Measurements from ENCODE around the gene C1QTNF5. TPM values are rescaled to one million over a fixed set of nuclear protein-coding genes. Genes with fewer than 3 reads are reported as not detected.

The C1QTNF5 gene
- polyA plus RNA-seq, 1 donor from 2014 or later: not detected

DNA sequence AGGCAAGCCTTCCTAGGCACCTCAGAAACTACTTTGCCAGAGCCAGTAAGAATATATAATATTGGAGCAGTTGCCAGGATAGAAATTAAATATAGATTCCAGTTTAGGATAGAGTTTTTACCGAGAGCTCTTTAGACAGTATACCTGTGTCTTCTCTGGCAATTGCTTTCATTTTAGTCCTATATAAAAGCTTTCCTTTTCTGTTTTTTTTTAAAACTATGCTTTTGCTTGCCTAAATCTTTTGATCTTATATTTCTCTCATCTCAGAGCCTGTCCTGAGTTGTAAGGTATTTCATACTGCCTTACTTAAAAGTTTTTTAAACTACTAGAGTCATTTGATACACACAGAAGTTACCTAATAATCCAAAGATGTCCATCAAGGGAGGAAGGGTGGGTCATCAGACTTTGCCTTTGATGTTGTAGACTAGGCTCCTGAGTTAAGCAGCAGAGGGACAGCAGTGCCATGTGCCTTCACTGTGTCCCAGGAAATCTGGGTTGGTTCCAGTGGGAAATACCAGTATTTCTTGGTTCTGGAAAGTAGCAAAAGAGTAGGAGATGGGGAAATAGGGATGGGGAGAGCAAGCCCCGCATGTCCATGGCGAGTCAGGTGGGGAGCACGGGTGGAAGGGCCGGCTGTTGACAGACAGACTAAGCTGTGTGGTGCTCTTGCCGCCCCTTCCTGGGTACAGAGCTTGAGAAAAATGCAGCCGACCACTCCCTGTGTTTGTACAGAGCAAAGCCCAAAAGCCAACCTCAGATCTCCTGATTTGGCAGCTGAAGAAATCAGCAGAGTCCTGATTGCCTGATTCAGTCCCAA, 34.9 kb downstream of the C1QTNF5 start:
- no peaks in the 10 kb centered on the region for H3F3A ChIP-seq (ENCODE audit: insufficient read depth, low read length, poor library complexity, severe bottlenecking)
- H4K20me1 ChIP-seq (ENCODE audit: insufficient read depth): no peaks in the 10 kb centered on the region
- H3K9me2 ChIP-seq (ENCODE audit: insufficient read depth, low read length): no peaks in the 10 kb centered on the region
- H2AFZ ChIP-seq (ENCODE audit: low read depth, low read length): no peak overlapping the region
- no peaks in the 10 kb centered on the region for H3K9me3 ChIP-seq (ENCODE audit: low read length)
- no peaks in the 10 kb centered on the region for H3K36me3 ChIP-seq (ENCODE audit: insufficient read depth, low read length)
- H3K79me2 ChIP-seq (replicated peaks; ENCODE audit: insufficient read depth, low read length): no peaks in the 10 kb centered on the region
- no peaks in the 10 kb centered on the region for H3K27me3 ChIP-seq (ENCODE audit: insufficient read depth, low read depth, low read length)
- H3K27ac ChIP-seq (ENCODE audit: low read length): no peak overlapping the region
- H3K4me2 ChIP-seq (ENCODE audit: low read length): no peak overlapping the region
- H3K4me3 ChIP-seq (ENCODE audit: low read length): no peak overlapping the region
- H3K9ac ChIP-seq (ENCODE audit: low read length): no peak overlapping the region
- no peak for TF ChIP-seq RAD21 (conservative IDR thresholded peaks at IDR 0.05)
- no peak for TF ChIP-seq CTCF (IDR thresholded peaks at IDR 0.05; ENCODE audit: poor library complexity, severe bottlenecking)
- no peak for TF ChIP-seq POLR2AphosphoS5 (IDR thresholded peaks at IDR 0.05)
- TF ChIP-seq SMC3 (conservative IDR thresholded peaks at IDR 0.05; ENCODE audit: poor library complexity): no peak
- no peak for TF ChIP-seq EZH2 (IDR thresholded peaks at IDR 0.05; ENCODE audit: borderline replicate concordance, insufficient read depth, low read length, poor library complexity, severe bottlenecking)
- TF ChIP-seq MXI1 (conservative IDR thresholded peaks at IDR 0.05; ENCODE audit: poor library complexity, severe bottlenecking): no peak
- TF ChIP-seq TAF1 (IDR thresholded peaks at IDR 0.05; ENCODE audit: low read depth): no peak
- TF ChIP-seq, protein P1, sequence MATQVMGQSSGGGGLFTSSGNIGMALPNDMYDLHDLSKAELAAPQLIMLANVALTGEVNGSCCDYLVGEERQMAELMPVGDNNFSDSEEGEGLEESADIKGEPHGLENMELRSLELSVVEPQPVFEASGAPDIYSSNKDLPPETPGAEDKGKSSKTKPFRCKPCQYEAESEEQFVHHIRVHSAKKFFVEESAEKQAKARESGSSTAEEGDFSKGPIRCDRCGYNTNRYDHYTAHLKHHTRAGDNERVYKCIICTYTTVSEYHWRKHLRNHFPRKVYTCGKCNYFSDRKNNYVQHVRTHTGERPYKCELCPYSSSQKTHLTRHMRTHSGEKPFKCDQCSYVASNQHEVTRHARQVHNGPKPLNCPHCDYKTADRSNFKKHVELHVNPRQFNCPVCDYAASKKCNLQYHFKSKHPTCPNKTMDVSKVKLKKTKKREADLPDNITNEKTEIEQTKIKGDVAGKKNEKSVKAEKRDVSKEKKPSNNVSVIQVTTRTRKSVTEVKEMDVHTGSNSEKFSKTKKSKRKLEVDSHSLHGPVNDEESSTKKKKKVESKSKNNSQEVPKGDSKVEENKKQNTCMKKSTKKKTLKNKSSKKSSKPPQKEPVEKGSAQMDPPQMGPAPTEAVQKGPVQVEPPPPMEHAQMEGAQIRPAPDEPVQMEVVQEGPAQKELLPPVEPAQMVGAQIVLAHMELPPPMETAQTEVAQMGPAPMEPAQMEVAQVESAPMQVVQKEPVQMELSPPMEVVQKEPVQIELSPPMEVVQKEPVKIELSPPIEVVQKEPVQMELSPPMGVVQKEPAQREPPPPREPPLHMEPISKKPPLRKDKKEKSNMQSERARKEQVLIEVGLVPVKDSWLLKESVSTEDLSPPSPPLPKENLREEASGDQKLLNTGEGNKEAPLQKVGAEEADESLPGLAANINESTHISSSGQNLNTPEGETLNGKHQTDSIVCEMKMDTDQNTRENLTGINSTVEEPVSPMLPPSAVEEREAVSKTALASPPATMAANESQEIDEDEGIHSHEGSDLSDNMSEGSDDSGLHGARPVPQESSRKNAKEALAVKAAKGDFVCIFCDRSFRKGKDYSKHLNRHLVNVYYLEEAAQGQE (IDR thresholded peaks at IDR 0.05; ENCODE audit: borderline replicate concordance): no peak
- TF ChIP-seq EP300 (conservative IDR thresholded peaks at IDR 0.05; ENCODE audit: poor library complexity, severe bottlenecking): no peak

GRCh38 chr11:119303227-119303718, 37.4 kb downstream of the C1QTNF5 start:
- H4K20me1 ChIP-seq (ENCODE audit: insufficient read depth): no peaks in the 10 kb centered on the region
- no peaks in the 10 kb centered on the region for H3K79me2 ChIP-seq (replicated peaks; ENCODE audit: insufficient read depth, low read length)
- H2AFZ ChIP-seq (ENCODE audit: low read depth, low read length): no peak overlapping the region
- H3F3A ChIP-seq (ENCODE audit: insufficient read depth, low read length, poor library complexity, severe bottlenecking): no peaks in the 10 kb centered on the region
- H3K27me3 ChIP-seq (ENCODE audit: insufficient read depth, low read depth, low read length): no peaks in the 10 kb centered on the region
- H3K4me2 ChIP-seq (ENCODE audit: low read length): no peak overlapping the region
- no peaks in the 10 kb centered on the region for H3K9me3 ChIP-seq (ENCODE audit: low read length)
- no peak overlapping the region for H3K9ac ChIP-seq (ENCODE audit: low read length)
- TF ChIP-seq RAD21 (conservative IDR thresholded peaks at IDR 0.05) (no peak), MXI1 (conservative IDR thresholded peaks at IDR 0.05; ENCODE audit: poor library complexity, severe bottlenecking) (no peak), EZH2 (IDR thresholded peaks at IDR 0.05; ENCODE audit: borderline replicate concordance, insufficient read depth, low read length, poor library complexity, severe bottlenecking) (no peak), EP300 (conservative IDR thresholded peaks at IDR 0.05; ENCODE audit: poor library complexity, severe bottlenecking) (no peak), CTCF (IDR thresholded peaks at IDR 0.05; ENCODE audit: poor library complexity, severe bottlenecking) (no peak), SMC3 (conservative IDR thresholded peaks at IDR 0.05; ENCODE audit: poor library complexity) (no peak), TAF1 (IDR thresholded peaks at IDR 0.05; ENCODE audit: low read depth) (no peak), POLR2AphosphoS5 (IDR thresholded peaks at IDR 0.05) (no peak)
- TF ChIP-seq, protein P1 (IDR thresholded peaks at IDR 0.05; ENCODE audit: borderline replicate concordance): no peak
- no peak overlapping the region for H3K27ac ChIP-seq (ENCODE audit: low read length)
- no peaks in the 10 kb centered on the region for H3K9me2 ChIP-seq (ENCODE audit: insufficient read depth, low read length)
- H3K4me3 ChIP-seq (ENCODE audit: low read length): no peak overlapping the region
- peaks cover 5% of the 10 kb centered on the region for H3K36me3 ChIP-seq (ENCODE audit: insufficient read depth, low read length)
